PC-9 (cell line): Measurements from ENCODE around the gene IFT81. TPM values are rescaled to one million over a fixed set of nuclear protein-coding genes. Genes with fewer than 3 reads are reported as not detected.

Experiments
- BruUV-seq: library from RNA; stranded (reverse); fragments of 400-500 nt; replicated peaks from 2 replicates; lab custom pipeline; 2021; lab: Mats Ljungman, UMichigan
- CTCF ChIA-PET: fragments of 300-600 bp; sonication (Branson Sonifier 250); formaldehyde crosslinking; loops from one replicate; lab custom pipeline; 2022; ENCODE audit warnings: antibody characterized with exemption; lab: Charles Lee
- POLR2A ChIA-PET: fragments of 300-600 bp; sonication (Branson Sonifier 250); formaldehyde crosslinking; loops from one replicate; lab custom pipeline; 2022; ENCODE audit warnings: antibody characterized with exemption; ENCODE audit not compliant: unreplicated experiment; lab: Charles Lee
- DNase-seq, 2 experiments: peaks; one replicate each; pipeline versions ENCODE4 v3.0.0 to v3.0.0-alpha.2; 2015 to 2022; ENCODE audit warnings: mixed read lengths in 1 of 2
- H2AFZ ChIP-seq: fragments of 200-600 bp; sonication (generic); 2 replicates; pipeline ENCODE4 v1.8.1; 2017; ENCODE audit warnings: antibody characterized with exemption
- H3F3A ChIP-seq: fragments of 200-600 bp; sonication (generic); 2 replicates; pipeline ENCODE4 v1.8.1; 2017; ENCODE audit warnings: antibody characterized with exemption, mild to moderate bottlenecking, low read depth; ENCODE audit not compliant: insufficient read depth
- H3K27ac ChIP-seq: fragments of 200-600 bp; sonication (generic); 2 replicates; pipeline ENCODE4 v1.6.1; 2016; ENCODE audit warnings: mixed run types
- H3K27me3 ChIP-seq: fragments of 200-600 bp; sonication (generic); 2 replicates; pipeline ENCODE4 v1.6.1; 2016; ENCODE audit warnings: low read depth, mixed run types; ENCODE audit not compliant: insufficient read depth
- H3K36me3 ChIP-seq: fragments of 200-600 bp; sonication (generic); 2 replicates; pipeline ENCODE4 v1.6.1; 2016; ENCODE audit warnings: low read depth, mixed run types
- H3K4me1 ChIP-seq: fragments of 200-600 bp; sonication (generic); replicated peaks from 2 replicates; pipeline ENCODE4 v1.6.1; 2016; ENCODE audit warnings: mixed run types; ENCODE audit not compliant: insufficient read depth
- H3K4me2 ChIP-seq: fragments of 200-600 bp; sonication (generic); 2 replicates; pipeline ENCODE4 v1.6.1; 2017; ENCODE audit warnings: mixed run types
- H3K4me3 ChIP-seq: fragments of 200-600 bp; sonication (generic); 2 replicates; pipeline ENCODE4 v1.6.1; 2016; ENCODE audit warnings: mixed run types
- H3K79me2 ChIP-seq: fragments of 200-600 bp; sonication (generic); 2 replicates; pipeline ENCODE4 v1.6.1; 2017; ENCODE audit warnings: low read depth, mixed run types
- H3K9me2 ChIP-seq: fragments of 200-600 bp; sonication (generic); 2 replicates; pipeline ENCODE4 v1.8.1; 2017; ENCODE audit warnings: mild to moderate bottlenecking; ENCODE audit not compliant: insufficient read depth
- H3K9me3 ChIP-seq: fragments of 200-600 bp; sonication (generic); 2 replicates; pipeline ENCODE4 v1.8.1; 2016; ENCODE audit warnings: low read depth; ENCODE audit not compliant: insufficient read depth
- H4K20me1 ChIP-seq: fragments of 200-600 bp; sonication (generic); 2 replicates; pipeline ENCODE4 v1.8.1; 2017; ENCODE audit not compliant: insufficient read depth
- CTCF ChIP-seq: fragments of 200-600 bp; sonication (generic); conservative IDR thresholded peaks from 2 replicates; pipeline ENCODE4 v1.6.1; 2017; ENCODE audit warnings: mixed run types, antibody characterized with exemption, mild to moderate bottlenecking, moderate library complexity
- EZH2 ChIP-seq: fragments of 200-600 bp; sonication (generic); IDR thresholded peaks from 2 replicates; pipeline ENCODE4 v1.8.0; 2017; ENCODE audit warnings: antibody characterized with exemption, low read depth
- intact Hi-C: fragments of 100-400 bp; cut with micrococcal nuclease; formaldehyde crosslinking; loops from one replicate; pipeline ENCODE4 v1.10.0; 2022; ENCODE audit not compliant: unreplicated experiment
- total RNA-seq: library from RNA; stranded (reverse); gene quantifications from 2 replicates; pipeline ENCODE4 v1.2.3, GENCODE V29; 2021

The IFT81 gene
- total RNA-seq, 1 experiment from 2014 or later = 19.3 TPM

GRCh38 chr12:110159671-110160245 is 35.6 kb downstream of the IFT81 start:
- no peak overlapping the region for H3K4me3 ChIP-seq
- TF ChIP-seq EZH2 (no peak), CTCF (no peak)
- no peaks in the 10 kb centered on the region for H3K79me2 ChIP-seq
- no peaks in the 10 kb centered on the region for H3K9me3 ChIP-seq
- H3F3A ChIP-seq = 0 out of 2 replicates have a peak, but pooled peaks cover 5% of the 10 kb centered on the region
- H3K4me2 ChIP-seq = no peak overlapping the region
- H3K4me1 ChIP-seq = no peaks in the 10 kb centered on the region
- H3K9me2 ChIP-seq = no peaks in the 10 kb centered on the region
- POLR2A ChIA-PET = interaction anchor here (0.6 kb wide), 1 partner anchor 265 kb away, joined by 3 read pairs; no protein-coding TSS in a partner anchor
- H3K36me3 ChIP-seq = peaks cover 12% of the 10 kb centered on the region; the same call in 1 of the 2 replicates
- CTCF ChIA-PET = no interaction called here
- intact Hi-C loops = no loop called here
- no peak overlapping the region for H3K27ac ChIP-seq
- no peak for DNase-seq
- H2AFZ ChIP-seq = no peak overlapping the region
- no peaks in the 10 kb centered on the region for H4K20me1 ChIP-seq
- H3K27me3 ChIP-seq = no peaks in the 10 kb centered on the region
- no TSS peak for BruUV-seq

- BruUV-seq = no TSS peak
- 0 out of 2 replicates have a peak, but pooled peaks cover 5% of the 10 kb centered on the region for H3K36me3 ChIP-seq
- H4K20me1 ChIP-seq = no peaks in the 10 kb centered on the region
- intact Hi-C loops = no loop called here
- H3K27me3 ChIP-seq = no peaks in the 10 kb centered on the region
- H3K27ac ChIP-seq = no peak overlapping the region
- no peak for DNase-seq
- H3K4me2 ChIP-seq = no peak overlapping the region
- 0 out of 2 replicates have a peak, but pooled peaks cover 5% of the 10 kb centered on the region for H3F3A ChIP-seq
- H3K79me2 ChIP-seq = no peaks in the 10 kb centered on the region
- no peak for TF ChIP-seq EZH2
- no peak for TF ChIP-seq CTCF
- POLR2A ChIA-PET = interaction anchor here (0.7 kb wide), 1 partner anchor 259 kb away, joined by 3 read pairs; no protein-coding TSS in a partner anchor
- no peaks in the 10 kb centered on the region for H3K9me2 ChIP-seq
- no peaks in the 10 kb centered on the region for H3K9me3 ChIP-seq
- no peak overlapping the region for H3K4me3 ChIP-seq
- H2AFZ ChIP-seq = no peak overlapping the region
- no peaks in the 10 kb centered on the region for H3K4me1 ChIP-seq
- CTCF ChIA-PET = no interaction called here
These were observed 41.5 kb downstream of the IFT81 start for GRCh38 chr12:110165540-110166159.

GRCh38 chr12:110168732-110169455 is 44.7 kb downstream of the IFT81 start:
- H3K79me2 ChIP-seq = no peaks in the 10 kb centered on the region
- no peaks in the 10 kb centered on the region for H3K9me2 ChIP-seq
- H3K4me2 ChIP-seq = no peak overlapping the region
- ChIA-PET POLR2A (interaction anchor here (0.7 kb wide), 1 partner anchor 106 kb away, joined by 3 read pairs; no protein-coding TSS in a partner anchor), CTCF (no interaction called here)
- H3K9me3 ChIP-seq = no peaks in the 10 kb centered on the region
- no peak overlapping the region for H2AFZ ChIP-seq
- no peak overlapping the region for H3K27ac ChIP-seq
- no peaks in the 10 kb centered on the region for H3K27me3 ChIP-seq
- H3K4me3 ChIP-seq = no peak overlapping the region
- DNase-seq = no peak
- BruUV-seq = no TSS peak
- intact Hi-C loops = no loop called here
- TF ChIP-seq EZH2 (no peak), CTCF (no peak)
- 0 out of 2 replicates have a peak, but pooled peaks cover 5% of the 10 kb centered on the region for H3K36me3 ChIP-seq
- H3F3A ChIP-seq = no peaks in the 10 kb centered on the region
- H3K4me1 ChIP-seq = no peaks in the 10 kb centered on the region
- no peaks in the 10 kb centered on the region for H4K20me1 ChIP-seq
